Kidney (tissue), 14 donors: ENCODE measurements around the gene TSC22D3. TPM values are rescaled to one million over a fixed set of nuclear protein-coding genes. Genes with fewer than 3 reads are reported as not detected.

Experiments
- DNase-seq, 5 donors: peaks; one replicate each; pipeline ENCODE4 v3.0.0-alpha.2; 2013 to 2020
- FAIRE-seq: peaks from 2 replicates; lab custom pipeline; 2012; peaks lifted over from hg19 to GRCh38; lab: Jason Lieb, UNC
- H3K27ac ChIP-seq, 2 donors: one replicate each; pipeline ENCODE4 v1.7.0; 2013; ENCODE audit warnings: low read depth in 2 of 2, low read length in 2 of 2, inconsistent platforms in 1 of 2
- H3K27me3 ChIP-seq: one replicate; pipeline ENCODE4 v1.7.1; 2013; ENCODE audit warnings: low read length, inconsistent platforms; ENCODE audit not compliant: control insufficient read depth, insufficient read depth
- H3K36me3 ChIP-seq, 3 donors: one replicate each; pipeline versions ENCODE4 v1.7.0 to v1.7.1; 2013; ENCODE audit warnings: low read length in 3 of 3, control low read depth in 1 of 3, inconsistent platforms in 1 of 3; ENCODE audit not compliant: insufficient read depth in 3 of 3, control insufficient read depth in 2 of 3
- H3K4me1 ChIP-seq, 3 donors: one replicate each; pipeline versions ENCODE4 v1.7.0 to v1.7.1; 2013; ENCODE audit warnings: low read length in 3 of 3, inconsistent platforms in 1 of 3, low read depth in 1 of 3; ENCODE audit not compliant: control insufficient read depth in 2 of 3, insufficient read depth in 2 of 3
- H3K4me3 ChIP-seq, 3 donors: one replicate each; pipeline versions ENCODE4 v1.7.0 to v1.8.1; 2013; ENCODE audit warnings: low read length in 3 of 3, control low read depth in 1 of 3, inconsistent platforms in 1 of 3
- H3K9ac ChIP-seq, 3 donors: one replicate each; pipeline versions ENCODE4 v1.7.0 to v1.7.1; 2013; ENCODE audit warnings: low read length in 3 of 3, control low read depth in 1 of 3, inconsistent platforms in 1 of 3
- H3K9me3 ChIP-seq, 3 donors: one replicate each; pipeline versions ENCODE4 v1.7.0 to v1.7.1; 2013; ENCODE audit warnings: low read length in 3 of 3, control low read depth in 1 of 3, inconsistent platforms in 1 of 3; ENCODE audit not compliant: control insufficient read depth in 2 of 3, insufficient read depth in 1 of 3
- intact Hi-C: fragments of 100-400 bp; cut with DNase I; formaldehyde crosslinking; loops from one replicate; pipeline ENCODE4 v1.11.1; 2022
- polyA plus RNA-seq: library from polyadenylated mRNA; stranded (reverse); fragments of 350-450 nt; fragmentation: Illumina TruSeq; extraction: RNeasy Lipid Tissue Mini Kit (QIAGEN cat#74804); gene quantifications from one replicate; pipeline ENCODE4 v1.2.3, GENCODE V29; 2014; ENCODE audit warnings: low read depth, low replicate concordance; ENCODE audit not compliant: insufficient read depth
- total RNA-seq: library from RNA; stranded (reverse); fragmentation: NEBNext Ultra II Directional; extraction: Animal tissue kit (Norgen Biotek cat#: 25700); gene quantifications from one replicate; pipeline ENCODE4 v1.2.1, GENCODE V29; 2021
- TF ChIP-seq, protein P1 (sequence below): IDR thresholded peaks from 3 replicates; pipeline ENCODE4 v1.5.1; 2012; ENCODE audit warnings: mild to moderate bottlenecking, moderate library complexity, borderline replicate concordance; ENCODE audit not compliant: insufficient read depth; ENCODE audit errors: extremely low read depth
- donor health status: control.
- donor health status: control.
- donor health status: control.
- donor health status: control.
- donor health status: control.
- donor health status: DM: yes; HTN: yes; CAD: no.
- donor health status: Normal renal cell carcinoma (clear cell type).

The TSC22D3 gene
- total and polyA plus RNA-seq, 2 donors from 2014 or later, result 160 to 320 TPM

DNA sequence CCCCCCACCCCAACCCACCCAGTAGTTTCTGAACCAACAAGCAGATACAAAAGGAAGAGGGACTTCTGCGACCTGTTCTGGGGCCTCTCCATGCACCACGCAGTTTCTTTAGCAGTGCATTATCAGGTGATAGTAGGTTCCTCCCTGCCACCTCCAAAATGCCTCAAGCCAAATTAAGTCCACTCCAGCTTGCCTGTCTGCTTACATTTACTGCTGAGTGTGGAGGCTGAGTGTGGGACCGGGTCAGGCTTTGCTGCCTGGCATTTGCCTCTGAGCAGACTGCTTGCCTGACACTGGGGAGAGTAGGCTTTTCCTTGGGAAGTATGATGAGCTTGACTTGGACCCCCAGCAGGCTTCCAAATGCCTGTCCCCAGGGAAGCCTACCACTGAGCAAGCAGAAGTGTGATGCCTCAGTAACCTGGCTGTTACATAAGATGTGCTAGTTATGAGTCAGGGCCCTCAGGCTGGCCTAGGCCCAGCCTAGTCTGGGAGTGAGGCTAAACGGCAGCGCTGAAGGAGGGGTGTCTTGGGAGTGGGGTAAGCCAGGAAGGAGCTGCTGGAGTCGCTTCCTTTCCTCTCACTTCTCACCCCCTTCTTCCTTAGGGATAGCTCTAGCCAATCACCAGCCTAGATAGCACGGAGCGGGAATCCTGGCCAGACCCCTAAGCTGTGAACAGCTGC, 9.0 kb downstream of the TSC22D3 start:
- FAIRE-seq, result no peak
- Histone ChIP-seq H3K27me3 (peaks cover 3% of the 10 kb centered on the region), H3K4me3 (no peak overlapping the region), H3K36me3 (no peaks in the 10 kb centered on the region), H3K27ac (peak overlapping the region; percentile 13 to 48), H3K9me3 (no peaks in the 10 kb centered on the region), H3K9ac (peak overlapping the region in 1 of 3 donors; percentile 3), H3K4me1 (peaks cover 0 to 4% (median 0%) of the 10 kb centered on the region in 3 donors)
- peak in 2 of 5 donors; percentile 22 to 65 for DNase-seq
- TF ChIP-seq, protein P1, sequence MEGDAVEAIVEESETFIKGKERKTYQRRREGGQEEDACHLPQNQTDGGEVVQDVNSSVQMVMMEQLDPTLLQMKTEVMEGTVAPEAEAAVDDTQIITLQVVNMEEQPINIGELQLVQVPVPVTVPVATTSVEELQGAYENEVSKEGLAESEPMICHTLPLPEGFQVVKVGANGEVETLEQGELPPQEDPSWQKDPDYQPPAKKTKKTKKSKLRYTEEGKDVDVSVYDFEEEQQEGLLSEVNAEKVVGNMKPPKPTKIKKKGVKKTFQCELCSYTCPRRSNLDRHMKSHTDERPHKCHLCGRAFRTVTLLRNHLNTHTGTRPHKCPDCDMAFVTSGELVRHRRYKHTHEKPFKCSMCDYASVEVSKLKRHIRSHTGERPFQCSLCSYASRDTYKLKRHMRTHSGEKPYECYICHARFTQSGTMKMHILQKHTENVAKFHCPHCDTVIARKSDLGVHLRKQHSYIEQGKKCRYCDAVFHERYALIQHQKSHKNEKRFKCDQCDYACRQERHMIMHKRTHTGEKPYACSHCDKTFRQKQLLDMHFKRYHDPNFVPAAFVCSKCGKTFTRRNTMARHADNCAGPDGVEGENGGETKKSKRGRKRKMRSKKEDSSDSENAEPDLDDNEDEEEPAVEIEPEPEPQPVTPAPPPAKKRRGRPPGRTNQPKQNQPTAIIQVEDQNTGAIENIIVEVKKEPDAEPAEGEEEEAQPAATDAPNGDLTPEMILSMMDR, result no peak
- intact Hi-C loops, result no loop called here

DNA sequence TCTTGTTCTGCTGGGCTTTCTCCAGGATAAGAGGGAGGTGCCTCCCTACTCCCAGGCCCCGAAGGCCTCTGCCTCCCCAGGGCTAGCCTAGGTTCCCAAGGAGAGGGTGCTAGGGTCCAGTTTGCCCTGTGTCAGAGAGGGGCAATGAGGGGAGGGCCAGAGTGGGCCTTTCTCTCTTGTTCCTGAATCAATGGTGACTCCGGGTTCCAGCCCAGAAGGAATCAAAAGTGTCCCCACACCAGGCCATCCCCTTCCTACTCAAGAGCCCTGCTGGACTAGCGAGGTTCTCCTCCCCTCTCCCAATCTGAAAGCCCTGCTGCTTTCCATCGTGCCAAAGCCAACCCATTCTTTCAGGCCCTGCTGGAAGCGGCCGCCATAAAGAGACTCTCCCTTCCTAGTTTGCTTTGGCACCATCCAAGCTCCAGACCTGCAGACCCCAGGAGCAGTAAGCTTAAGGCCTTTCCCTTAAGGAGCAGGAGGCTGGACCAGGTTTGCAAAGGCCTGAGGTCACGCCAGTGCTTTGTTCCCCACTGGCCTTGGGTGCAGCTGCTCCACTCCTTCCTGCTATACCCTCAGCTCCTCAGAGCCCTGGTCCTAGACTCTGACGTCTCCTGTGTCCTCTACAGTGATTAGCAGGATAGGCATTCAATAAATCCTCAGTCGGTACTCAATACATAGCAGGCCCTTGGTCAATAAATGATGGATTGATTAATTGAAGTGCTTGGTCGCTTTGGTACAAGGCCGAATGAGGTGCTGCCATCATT, 10.6 kb downstream of the TSC22D3 start:
- peaks cover 0 to 4% (median 0%) of the 10 kb centered on the region in 3 donors for H3K4me1 ChIP-seq
- TF ChIP-seq, protein P1, result no peak
- H3K27me3 ChIP-seq, result peaks cover 3% of the 10 kb centered on the region
- H3K36me3 ChIP-seq, result no peaks in the 10 kb centered on the region
- no peak overlapping the region for H3K4me3 ChIP-seq
- FAIRE-seq (no peak), DNase-seq (no peak)
- H3K27ac ChIP-seq, result no peak overlapping the region
- no peaks in the 10 kb centered on the region for H3K9me3 ChIP-seq
- intact Hi-C loops, result no loop called here
- no peak overlapping the region for H3K9ac ChIP-seq

DNA sequence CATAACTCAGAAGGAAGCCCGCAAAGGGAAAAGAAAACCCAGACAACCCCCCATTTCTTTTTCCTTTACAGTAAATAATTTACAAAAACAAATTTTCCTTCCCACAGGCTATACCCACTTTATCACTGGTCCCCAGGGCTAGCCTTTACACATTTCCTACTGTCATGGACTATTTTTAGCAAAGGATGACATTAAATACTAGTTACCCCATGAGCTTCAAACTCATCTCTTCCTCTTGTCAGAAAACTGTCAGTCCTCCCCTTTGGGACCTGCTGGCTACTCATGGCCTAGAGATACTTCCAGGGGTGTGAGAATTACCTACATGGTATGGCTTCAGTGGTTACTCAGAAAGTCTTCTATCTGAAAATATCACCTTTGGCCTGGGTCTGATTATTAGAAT, 11.9 kb downstream of the TSC22D3 start:
- Histone ChIP-seq H3K9me3 (no peaks in the 10 kb centered on the region), H3K36me3 (no peaks in the 10 kb centered on the region), H3K27ac (no peak overlapping the region), H3K9ac (no peak overlapping the region), H3K4me3 (no peak overlapping the region), H3K4me1 (peaks cover 0 to 4% (median 0%) of the 10 kb centered on the region in 3 donors), H3K27me3 (peaks cover 3% of the 10 kb centered on the region)
- FAIRE-seq (no peak), DNase-seq (no peak)
- intact Hi-C loops, result no loop called here
- TF ChIP-seq, protein P1, result no peak
